HepG2 (cell line): ENCODE results near the gene STRN3. TPM values are rescaled to one million over a fixed set of nuclear protein-coding genes. Genes with fewer than 3 reads are reported as not detected.

Experiments
- DPF2 ChIP-seq: sonication (generic); formaldehyde crosslinking; IDR thresholded peaks from 2 replicates; pipeline ENCODE4 v1.4.0; 2020; ENCODE audit warnings: mild to moderate bottlenecking, low read depth, missing genetic modification reagents, borderline replicate concordance
- DR1 ChIP-seq: sonication (generic); formaldehyde crosslinking; IDR thresholded peaks from 2 replicates; pipeline ENCODE4 v1.8.0; 2021; ENCODE audit warnings: mild to moderate bottlenecking, missing genetic modification reagents, inconsistent platforms
- GMEB2 ChIP-seq: IDR thresholded peaks from 2 replicates; pipeline ENCODE4 v1.6.1; 2016; ENCODE audit warnings: missing biosample characterization, missing genetic modification reagents, low read depth
- JARID2 ChIP-seq: sonication (generic); formaldehyde crosslinking; IDR thresholded peaks from 2 replicates; pipeline ENCODE4 v1.8.1; 2023; ENCODE audit warnings: missing genetic modification reagents, inconsistent platforms; ENCODE audit not compliant: insufficient replicate concordance
- KAT8 ChIP-seq: IDR thresholded peaks from 2 replicates; pipeline ENCODE4 v1.6.1; 2016; ENCODE audit warnings: missing genetic modification reagents, missing compliant biosample characterization
- MAFK ChIP-seq, 2 experiments: IDR thresholded peaks in 1 of 2; conservative IDR thresholded peaks in 1 of 2; 2 replicates each; pipeline ENCODE4 v1.6.1; 2011; ENCODE audit warnings: improper control_type of control experiment in 2 of 2, low read length in 2 of 2
- MBD4 ChIP-seq: IDR thresholded peaks from 2 replicates; pipeline ENCODE4 v1.6.1; 2012; ENCODE audit warnings: low read length, inconsistent platforms, borderline replicate concordance
- MED13 ChIP-seq: sonication (generic); formaldehyde crosslinking; IDR thresholded peaks from 2 replicates; pipeline ENCODE4 v1.5.0; 2020; ENCODE audit warnings: missing genetic modification reagents
- NCOR1 ChIP-seq: fragments of 200-600 bp; sonication (generic); IDR thresholded peaks from 2 replicates; pipeline ENCODE4 v1.7.0; 2017; ENCODE audit warnings: antibody characterized with exemption, low read length, borderline replicate concordance
- ZBTB25 ChIP-seq: IDR thresholded peaks from 2 replicates; pipeline ENCODE4 v1.6.1; 2018; ENCODE audit warnings: missing genetic modification reagents
- ZNF143 ChIP-seq: sonication (generic); formaldehyde crosslinking; IDR thresholded peaks from 2 replicates; pipeline ENCODE4 v1.4.0; 2020; ENCODE audit warnings: missing genetic modification reagents
- ZNF230 ChIP-seq: sonication (generic); formaldehyde crosslinking; IDR thresholded peaks from 2 replicates; pipeline ENCODE4 v1.4.0; 2020; ENCODE audit warnings: mild to moderate bottlenecking, missing genetic modification reagents
- ZNF232 ChIP-seq: sonication (generic); formaldehyde crosslinking; IDR thresholded peaks from 2 replicates; pipeline ENCODE4 v1.4.0; 2020; ENCODE audit warnings: missing genetic modification reagents, borderline replicate concordance
- ZNF296 ChIP-seq: sonication (generic); formaldehyde crosslinking; conservative IDR thresholded peaks from 2 replicates; pipeline ENCODE4 v1.5.0; 2020; ENCODE audit warnings: mild to moderate bottlenecking, missing genetic modification reagents
- ZNF318 ChIP-seq: sonication (generic); formaldehyde crosslinking; IDR thresholded peaks from 2 replicates; pipeline ENCODE4 v1.4.0; 2020; ENCODE audit warnings: mild to moderate bottlenecking, missing genetic modification reagents
- ZNF713 ChIP-seq: sonication (generic); formaldehyde crosslinking; IDR thresholded peaks from 2 replicates; pipeline ENCODE4 v1.4.0; 2020; ENCODE audit warnings: mild to moderate bottlenecking, missing genetic modification reagents
- ZNF766 ChIP-seq: sonication (generic); formaldehyde crosslinking; IDR thresholded peaks from 2 replicates; pipeline ENCODE4 v1.5.0; 2020; ENCODE audit warnings: missing genetic modification reagents, borderline replicate concordance
- polyA plus RNA-seq, 8 experiments: library from polyadenylated mRNA; depleted of rRNA in 3 of 8; stranded (reverse) in 7 of 8; unstranded in 1 of 8; fragments of >200 nt; fragmentation: Illumina TruSeq in 4 of 8; extraction: Trizol in 4 of 8; gene quantifications; 2 replicates each; pipeline versions ENCODE4 v1.2.1 to v1.2.3, GENCODE V29; 2011 to 2016; ENCODE audit warnings: low read depth in 4 of 8, missing spikeins in 1 of 8, mixed read lengths in 1 of 8; ENCODE audit not compliant: insufficient read depth in 1 of 8
- total RNA-seq, 5 experiments: library from RNA; depleted of rRNA; stranded (reverse); fragments of >200 nt; fragmentation: Illumina TruSeq; extraction: Trizol; gene quantifications; 2 replicates each; pipeline ENCODE4 v1.2.3, GENCODE V29; 2016; ENCODE audit warnings: low read depth in 1 of 5
- TF ChIP-seq, protein P1 (sequence below): sonication (generic); IDR thresholded peaks from 2 replicates; pipeline ENCODE4 v1.6.1; 2016; ENCODE audit warnings: low read depth, borderline replicate concordance

Gene STRN3
- total and polyA plus RNA-seq, 2 of the 13 experiments (the other 11 are each of a cell fraction or from before 2014, with no cell fraction given) = 49.4 to 123 TPM

GRCh38 chr14:30903285-30904124 lies 122.7 kb downstream of the STRN3 start (continued):
- TF ChIP-seq ZNF318 (CRISPR knock-in tag) (no peak), GMEB2 (no peak), ZNF230 (CRISPR knock-in tag) (no peak), DPF2 (CRISPR knock-in tag) (peak; percentile 72; the same call in 1 of the 2 replicates), ZNF296 (CRISPR knock-in tag) (no peak), ZNF232 (CRISPR knock-in tag) (no peak), ZBTB25 (CRISPR knock-in tag) (no peak), MAFK (conservative IDR thresholded peaks at IDR 0.05 in 1 of 2, IDR thresholded peaks at IDR 0.05 in 1 of 2; ENCODE audit: low read length in 2 of 2) (no peak), ZNF766 (CRISPR knock-in tag) (no peak), KAT8 (CRISPR knock-in tag) (peak; percentile 17; the same call in 1 of the 2 replicates), ZNF143 (CRISPR knock-in tag) (no peak), JARID2 (CRISPR knock-in tag) (no peak), MED13 (no peak), ZNF713 (CRISPR knock-in tag) (no peak), DR1 (CRISPR knock-in tag) (no peak), MBD4 (0 out of 2 replicates have a peak, but pooled peaks have one; percentile 41), NCOR1 (no peak)
- TF ChIP-seq, protein P1, sequence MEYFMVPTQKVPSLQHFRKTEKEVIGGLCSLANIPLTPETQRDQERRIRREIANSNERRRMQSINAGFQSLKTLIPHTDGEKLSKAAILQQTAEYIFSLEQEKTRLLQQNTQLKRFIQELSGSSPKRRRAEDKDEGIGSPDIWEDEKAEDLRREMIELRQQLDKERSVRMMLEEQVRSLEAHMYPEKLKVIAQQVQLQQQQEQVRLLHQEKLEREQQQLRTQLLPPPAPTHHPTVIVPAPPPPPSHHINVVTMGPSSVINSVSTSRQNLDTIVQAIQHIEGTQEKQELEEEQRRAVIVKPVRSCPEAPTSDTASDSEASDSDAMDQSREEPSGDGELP = no peak
